ENCODE data around the gene SGMS2. TPM values are rescaled to one million over a fixed set of nuclear protein-coding genes. Genes with fewer than 3 reads are reported as not detected.
"Not testable (repeated sequence)": the region's sequence is repeated elsewhere in the genome, so short reads cannot be mapped to it uniquely, and the experiment has no call there.

The SGMS2 gene
- total RNA-seq, 1 experiment from 2014 or later: 15.3 TPM

DNA sequence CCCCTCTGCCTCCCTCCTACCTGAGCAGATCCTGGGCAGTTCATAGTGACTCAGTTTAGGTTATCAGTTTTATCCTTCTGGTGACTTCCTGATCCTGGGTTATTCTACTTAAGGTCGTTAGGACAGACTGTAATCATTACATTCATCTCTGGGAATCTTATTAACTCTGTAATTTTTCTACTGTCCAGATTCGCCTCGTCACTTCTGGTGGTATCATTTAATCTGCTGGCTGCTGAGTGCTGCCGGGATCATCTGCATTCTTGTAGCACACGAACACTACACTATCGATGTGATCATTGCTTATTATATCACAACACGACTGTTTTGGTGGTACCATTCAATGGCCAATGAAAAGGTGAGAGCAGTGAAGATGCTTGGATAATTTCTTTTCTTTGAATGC is 83.6 kb downstream of the SGMS2 start:
- no peak for DNase-seq (ENCODE audit: low read depth)

- DNase-seq (ENCODE audit: low read depth): peak; percentile 56
Measured at GRCh38 chr4:107913283-107913899, 88.7 kb downstream of the SGMS2 start.

- DNase-seq (ENCODE audit: low read depth): no peak
Measured at GRCh38 chr4:107915220-107915619, 90.5 kb downstream of the SGMS2 start.

DNA sequence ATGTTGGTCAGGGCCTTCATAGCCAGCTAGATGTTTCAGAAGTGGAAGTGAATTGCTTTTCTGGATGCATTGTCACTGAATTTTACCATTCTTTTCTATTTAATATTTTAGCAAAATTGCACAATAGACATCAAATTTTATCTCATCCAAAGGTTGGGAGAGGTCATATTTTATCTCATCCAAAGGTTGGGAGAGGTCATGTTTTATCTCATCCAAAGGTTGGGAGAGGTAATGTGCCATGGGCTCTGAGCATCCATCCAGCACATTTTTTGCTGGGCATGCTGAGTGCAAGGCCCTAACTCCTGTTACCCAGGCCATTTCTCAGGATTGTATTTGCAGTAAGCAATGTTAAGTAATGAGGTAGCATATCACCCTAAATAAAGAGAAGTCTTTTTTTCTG is 91.9 kb downstream of the SGMS2 start:
- DNase-seq (ENCODE audit: low read depth): no peak

DNA sequence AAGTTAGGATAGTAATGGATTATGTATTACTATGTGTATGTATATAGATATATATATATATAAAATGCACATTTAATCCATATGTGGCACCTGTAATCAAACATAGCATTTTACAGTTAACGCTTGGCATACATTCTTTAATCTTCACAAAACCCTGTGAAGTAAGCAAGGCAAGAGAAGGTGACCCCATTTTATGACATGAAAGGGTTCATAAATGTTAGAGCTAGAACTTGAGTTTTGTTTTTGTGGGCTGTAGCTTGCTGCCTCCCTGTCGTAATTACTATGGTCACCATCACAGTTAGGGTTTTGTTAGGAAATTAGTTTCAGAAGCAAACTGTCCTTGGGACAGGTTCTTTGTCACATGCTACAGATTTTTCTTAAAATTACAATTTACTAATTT is 92.8 kb downstream of the SGMS2 start:
- DNase-seq (ENCODE audit: low read depth): no peak

DNA sequence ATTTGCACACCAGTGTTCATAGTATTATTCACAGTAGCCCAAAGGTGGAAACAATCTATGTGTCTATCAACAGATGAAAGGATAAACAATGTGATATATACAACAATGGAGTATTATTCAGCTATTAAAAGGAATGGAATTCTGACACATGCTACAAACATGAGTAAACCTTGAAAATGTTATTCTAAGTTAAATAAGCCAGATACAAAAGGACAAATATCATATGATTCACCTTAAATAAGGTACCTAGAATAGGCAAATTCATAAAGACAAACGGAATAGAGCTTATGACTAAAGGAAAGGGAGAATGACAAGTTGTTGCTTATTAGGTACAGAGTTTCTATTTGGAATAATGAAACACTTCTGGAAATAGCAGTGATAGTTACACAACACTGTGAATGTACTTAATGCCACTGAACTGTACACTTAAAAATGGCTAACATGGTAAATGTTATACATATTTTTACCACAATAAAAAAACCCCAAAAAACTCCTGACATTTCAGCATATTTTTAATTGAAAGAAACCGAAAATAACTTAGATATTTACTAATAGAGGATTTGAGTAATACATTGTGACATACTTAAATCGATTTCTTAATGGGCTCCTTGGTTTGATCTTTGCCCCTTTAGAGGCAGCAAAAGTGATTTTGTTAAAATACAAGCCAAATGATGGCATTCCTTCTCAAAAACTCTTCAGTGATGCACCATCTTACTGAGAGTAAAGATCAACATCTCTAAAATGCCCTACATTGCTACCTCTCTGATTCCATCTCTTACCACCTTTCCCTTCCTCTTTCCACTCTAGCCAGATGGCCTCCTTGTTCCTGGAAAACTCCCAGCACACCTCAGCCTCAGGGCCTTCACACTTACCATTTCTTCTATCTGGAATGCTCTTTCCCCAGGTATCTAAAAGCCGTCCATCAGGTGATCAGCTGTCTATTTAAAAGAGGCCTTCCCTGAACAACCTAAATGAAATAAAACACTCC is 98.0 kb downstream of the SGMS2 start:
- no peak for DNase-seq (ENCODE audit: low read depth)

DNA sequence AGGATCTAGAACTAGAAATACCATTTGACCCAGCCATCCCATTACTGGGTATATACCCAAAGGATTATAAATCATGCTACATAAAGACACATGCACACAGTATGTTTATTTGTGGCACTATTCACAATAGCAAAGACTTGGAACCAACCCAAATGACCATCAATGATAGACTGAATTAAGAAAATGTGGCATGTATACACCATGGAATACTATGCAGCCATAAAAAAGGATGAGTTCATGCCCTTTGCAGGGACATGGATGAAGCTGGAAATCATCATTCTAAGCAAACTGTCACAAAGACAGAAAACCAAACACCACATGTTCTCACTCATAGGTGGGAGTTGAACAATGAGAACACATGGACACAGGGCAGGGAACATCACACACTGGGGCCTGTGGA is 101.0 kb downstream of the SGMS2 start:
- not testable (repeated sequence) for DNase-seq (ENCODE audit: low read depth)

GRCh38 chr4:107926875-107927274 is 102.1 kb downstream of the SGMS2 start:
- DNase-seq (ENCODE audit: low read depth): not testable (repeated sequence)

- peak; percentile 82 for DNase-seq (ENCODE audit: low read depth)
Measured at GRCh38 chr4:107930821-107931774, 106.4 kb downstream of the SGMS2 start, which contains the start of gene CYP2U1. CYP2U1 (plus strand) TSS chr4:107931549; CDS start chr4:107931644, 95 bp downstream.

DNA sequence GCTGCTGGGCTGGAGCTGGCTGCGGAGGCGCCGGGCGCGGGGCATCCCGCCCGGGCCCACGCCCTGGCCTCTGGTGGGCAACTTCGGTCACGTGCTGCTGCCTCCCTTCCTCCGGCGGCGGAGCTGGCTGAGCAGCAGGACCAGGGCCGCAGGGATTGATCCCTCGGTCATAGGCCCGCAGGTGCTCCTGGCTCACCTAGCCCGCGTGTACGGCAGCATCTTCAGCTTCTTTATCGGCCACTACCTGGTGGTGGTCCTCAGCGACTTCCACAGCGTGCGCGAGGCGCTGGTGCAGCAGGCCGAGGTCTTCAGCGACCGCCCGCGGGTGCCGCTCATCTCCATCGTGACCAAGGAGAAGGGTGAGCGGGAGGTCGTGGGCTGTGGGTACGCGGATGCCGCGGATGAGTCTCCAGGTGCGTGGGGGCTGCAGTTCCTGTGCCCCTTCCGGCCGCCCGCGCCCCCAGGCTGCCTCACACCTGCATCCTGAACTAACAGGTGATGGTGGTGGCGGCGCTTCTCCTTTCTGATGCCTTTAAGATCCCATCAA is 107.1 kb downstream of the SGMS2 start:
- DNase-seq (ENCODE audit: low read depth): no peak

GRCh38 chr4:107935246-107935645 is 110.5 kb downstream of the SGMS2 start:
- no peak for DNase-seq (ENCODE audit: low read depth)

GRCh38 chr4:107937040-107937439 is 112.3 kb downstream of the SGMS2 start:
- DNase-seq (ENCODE audit: low read depth): no peak

- no peak for DNase-seq (ENCODE audit: low read depth)
Measured at GRCh38 chr4:107939307-107939706, 114.6 kb downstream of the SGMS2 start.

DNA sequence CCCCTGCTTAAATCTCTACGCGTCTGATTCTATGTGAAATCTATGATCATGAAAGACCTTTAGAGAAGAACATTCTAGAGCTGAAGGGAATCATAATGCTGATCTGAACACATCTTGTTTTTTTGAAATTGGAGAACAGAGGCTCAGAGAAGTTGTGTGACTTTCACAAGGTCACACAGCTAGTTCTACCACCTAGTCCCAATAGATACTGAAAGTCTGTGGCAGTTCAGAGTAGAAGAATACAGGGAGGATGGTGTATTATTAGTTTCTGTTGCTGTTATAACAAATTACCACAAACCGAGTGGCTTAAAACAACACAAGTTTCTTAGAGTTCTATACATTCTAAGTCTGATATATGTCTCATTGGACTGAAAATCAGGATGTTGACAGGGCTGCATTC is 121.1 kb downstream of the SGMS2 start:
- no peak for DNase-seq (ENCODE audit: low read depth)

GRCh38 chr4:107950746-107951540 is 126.2 kb downstream of the SGMS2 start:
- no peak for DNase-seq (ENCODE audit: low read depth)

GRCh38 chr4:107951551-107951950 is 126.8 kb downstream of the SGMS2 start:
- DNase-seq (ENCODE audit: low read depth): no peak

- no peak for DNase-seq (ENCODE audit: low read depth)
Measured at GRCh38 chr4:107956011-107956410, 131.3 kb downstream of the SGMS2 start.
